HPDE6-E6E7 (cell line): ENCODE data around the gene COMMD9.

Source experiments
- DNase-seq: peaks from one replicate; pipeline ENCODE4 v3.0.0; 2011; ENCODE audit warnings: missing footprints; ENCODE audit errors: extremely low spot score

COMMD9 gene

DNA sequence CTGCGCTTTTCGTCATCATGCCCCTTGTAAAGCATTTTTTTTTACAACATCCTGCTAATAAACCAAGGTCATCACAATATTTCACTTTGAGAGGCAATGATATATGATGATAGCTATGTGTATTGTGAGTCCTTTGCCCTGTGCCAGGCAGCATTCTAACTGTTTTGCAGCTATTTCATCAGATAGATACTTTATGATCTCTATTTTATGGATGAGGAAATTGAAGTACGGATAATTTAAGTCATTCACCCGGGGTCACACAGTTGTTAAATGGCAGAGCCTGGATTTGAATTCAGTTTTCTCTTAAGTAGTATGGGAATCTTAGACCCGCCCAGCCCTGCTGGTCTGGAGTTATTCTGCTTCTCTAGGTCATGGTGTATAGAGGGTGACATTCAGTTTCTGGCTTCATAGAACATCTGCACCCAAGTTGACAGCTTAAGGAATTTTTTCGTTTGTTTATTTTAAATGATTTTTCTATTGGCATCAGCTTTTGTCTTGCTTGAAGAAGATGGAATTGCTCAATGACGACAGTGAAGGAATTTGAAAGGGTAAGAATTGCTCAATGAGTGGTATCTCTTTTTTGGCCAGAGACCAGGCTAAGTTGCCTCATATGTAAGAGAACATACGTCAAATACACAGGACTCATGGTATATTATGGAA lies 7.8 kb upstream of the COMMD9 start:
- no peak for DNase-seq

DNA sequence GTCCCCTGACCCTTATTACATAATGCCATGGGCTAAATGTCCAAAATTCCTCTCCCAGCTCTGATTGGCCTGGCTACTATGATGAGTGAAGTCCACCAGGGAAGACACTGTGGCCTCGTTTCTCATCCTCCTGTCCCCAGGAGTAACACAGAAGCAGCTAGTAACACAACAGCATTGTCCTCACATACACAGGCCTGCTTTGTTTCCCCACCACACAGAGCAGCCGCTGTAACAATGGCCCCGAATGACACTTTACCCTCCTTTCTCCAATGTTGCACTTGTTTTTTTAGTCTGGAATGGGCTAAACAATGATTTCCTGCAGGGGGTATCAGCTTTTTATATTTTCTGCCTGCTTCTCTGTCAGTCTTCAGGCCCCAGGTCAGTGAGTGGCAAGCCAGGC lies 6.7 kb upstream of the COMMD9 start, which contains the start of gene PRR5L:
TSS of gene PRR5L (plus strand) at position 363 of the 400 bp plus-strand sequence. CDS start 104,834 bp downstream, outside the sequence.
- no peak for DNase-seq

- peak; percentile 26 for DNase-seq
Observed at GRCh38 chr11:36292311-36292722, 3.1 kb upstream of the COMMD9 start.

DNA sequence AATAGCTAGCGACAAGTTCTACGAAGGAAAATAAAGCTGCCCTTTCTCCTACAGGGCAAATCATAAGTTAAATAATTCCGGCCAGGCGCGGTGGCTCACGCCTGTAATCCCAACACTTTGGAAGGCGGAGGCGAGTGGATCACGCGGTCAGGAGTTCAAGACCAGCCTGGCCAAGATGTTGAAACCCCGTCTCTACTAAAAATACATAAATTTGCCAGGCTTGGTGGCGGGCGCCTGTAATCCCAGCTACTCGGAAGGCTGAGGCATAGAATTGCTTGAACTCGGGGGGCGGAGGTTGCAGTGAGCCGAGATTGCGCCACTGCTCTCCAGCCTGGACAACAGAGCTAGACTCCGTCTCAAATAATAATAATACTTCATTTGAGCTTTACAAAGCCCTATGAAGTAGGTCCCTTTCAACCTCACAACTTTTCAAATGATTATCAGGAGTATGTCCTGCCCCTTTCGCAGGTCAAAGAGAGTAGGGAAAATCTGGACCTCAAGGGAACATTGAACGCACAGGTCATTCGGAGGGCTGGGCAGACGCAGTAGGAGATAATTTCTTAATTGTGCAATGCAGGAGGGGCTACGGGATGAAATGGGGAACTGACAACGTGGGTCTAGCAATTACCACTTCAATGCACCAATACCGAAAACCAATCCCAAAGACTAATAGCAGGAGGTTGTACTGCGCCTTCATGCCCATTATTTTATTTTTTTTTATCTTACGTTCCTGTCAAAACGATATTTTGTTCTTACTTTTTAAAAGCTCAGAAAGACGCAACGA lies 590 bp downstream of the COMMD9 start:
- no peak for DNase-seq

- no peak for DNase-seq
Observed at GRCh38 chr11:36282926-36283325, 6.3 kb downstream of the COMMD9 start.

- DNase-seq: no peak
Observed at GRCh38 chr11:36281850-36282249, 7.4 kb downstream of the COMMD9 start.

DNA sequence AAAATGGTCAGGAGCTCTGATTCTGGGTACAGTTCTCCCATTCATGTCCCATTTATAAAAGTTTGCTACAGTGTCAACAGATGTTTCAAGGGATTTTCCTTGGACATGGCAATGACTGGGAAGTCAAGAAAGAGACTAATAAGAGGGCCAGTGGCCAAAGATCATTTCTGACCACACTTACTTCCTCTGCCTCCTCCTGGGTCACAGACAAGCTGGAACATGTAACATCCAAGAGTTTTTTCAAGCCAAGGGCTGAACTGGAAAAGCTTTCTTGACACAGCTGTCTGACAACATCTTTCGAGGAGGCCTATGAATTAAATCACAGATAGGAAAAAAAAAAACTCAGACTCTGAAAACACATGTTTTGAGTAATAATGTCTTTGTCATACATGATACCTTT lies 8.7 kb downstream of the COMMD9 start:
- DNase-seq: no peak

DNA sequence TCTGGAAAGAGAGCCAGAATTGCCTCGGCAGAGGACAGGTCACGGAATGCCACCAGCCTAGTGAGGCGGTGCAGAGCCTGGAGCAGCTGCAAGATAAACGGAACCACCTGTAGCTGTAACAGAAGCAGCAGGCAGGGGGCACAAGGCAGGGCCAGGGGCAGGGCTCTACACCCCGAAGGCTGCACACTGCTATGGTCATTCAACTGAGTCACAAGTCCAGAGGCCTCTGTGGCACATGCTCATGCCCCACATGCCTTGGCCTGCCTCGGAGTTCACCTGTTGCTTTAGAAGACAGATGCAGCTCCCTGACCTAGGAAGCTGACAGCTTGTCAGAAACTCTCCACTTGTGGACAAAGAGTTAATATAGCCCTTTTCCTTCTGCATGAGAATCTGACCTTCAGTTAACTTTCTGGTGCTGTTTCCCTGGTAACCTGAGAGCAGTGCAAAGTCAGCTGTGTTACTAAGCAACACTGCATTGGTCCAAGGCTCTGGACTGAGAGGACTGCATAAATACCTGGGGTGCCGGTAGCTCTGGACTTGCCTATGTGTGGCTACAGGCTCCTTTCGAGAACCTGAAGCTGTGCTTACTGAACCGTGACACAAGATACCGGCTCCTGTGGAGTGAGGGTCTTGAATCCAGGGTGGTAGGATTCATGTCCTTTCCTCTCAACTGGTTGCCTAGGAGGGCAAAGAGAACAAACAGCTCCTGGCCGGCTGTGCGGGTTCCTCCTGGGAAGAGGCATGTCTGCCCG lies 10.5 kb downstream of the COMMD9 start:
- DNase-seq: no peak

GRCh38 chr11:36274414-36274813 lies 14.8 kb downstream of the COMMD9 start:
- no peak for DNase-seq

DNA sequence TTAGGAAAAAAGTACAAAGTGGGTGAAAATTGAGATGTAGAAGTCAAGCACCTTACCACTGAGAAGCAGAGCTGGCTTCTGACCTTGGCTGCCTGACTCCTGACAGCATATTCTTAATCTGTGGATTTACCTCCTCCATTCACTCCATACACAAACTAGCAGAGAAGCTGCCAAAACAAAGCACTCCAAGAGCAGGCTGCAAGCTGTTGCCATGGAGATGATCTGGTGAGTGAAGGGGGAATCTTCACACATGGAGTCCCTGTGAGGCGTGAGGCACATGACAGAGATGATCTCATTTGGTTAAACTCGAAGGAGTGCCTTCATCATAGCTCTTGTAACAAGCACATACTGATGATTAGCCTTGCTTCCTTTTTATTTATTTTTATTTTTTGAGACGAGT lies 16.1 kb downstream of the COMMD9 start:
- DNase-seq: no peak

DNA sequence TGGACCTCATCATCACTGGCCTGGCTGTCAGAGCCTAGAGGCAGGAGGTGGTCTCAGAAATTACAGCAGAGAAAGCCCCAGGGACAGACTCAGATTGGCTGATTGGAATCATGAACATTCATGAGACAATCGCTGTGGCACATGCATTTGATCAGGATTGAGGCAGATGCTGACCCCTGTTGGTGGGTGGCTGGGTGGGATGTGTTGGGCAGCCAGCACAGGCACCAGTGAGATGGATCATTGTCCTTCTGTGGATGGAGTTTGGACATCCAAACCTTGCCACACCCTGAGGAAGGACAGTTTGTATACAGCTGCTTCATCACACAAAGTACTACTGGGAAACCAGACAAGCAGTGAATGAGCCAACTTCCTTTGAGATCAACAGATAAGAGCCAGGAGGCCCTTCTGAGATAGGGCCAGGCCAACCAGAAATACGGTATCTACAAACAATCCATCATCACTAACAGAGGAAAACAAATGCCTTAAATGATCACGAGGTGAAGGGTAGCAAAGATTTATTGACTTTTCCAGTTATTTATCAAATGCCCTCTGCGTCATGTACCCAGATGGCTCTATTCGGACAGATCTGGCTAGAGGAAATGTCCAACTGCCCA lies 17.3 kb downstream of the COMMD9 start:
- no peak for DNase-seq

DNA sequence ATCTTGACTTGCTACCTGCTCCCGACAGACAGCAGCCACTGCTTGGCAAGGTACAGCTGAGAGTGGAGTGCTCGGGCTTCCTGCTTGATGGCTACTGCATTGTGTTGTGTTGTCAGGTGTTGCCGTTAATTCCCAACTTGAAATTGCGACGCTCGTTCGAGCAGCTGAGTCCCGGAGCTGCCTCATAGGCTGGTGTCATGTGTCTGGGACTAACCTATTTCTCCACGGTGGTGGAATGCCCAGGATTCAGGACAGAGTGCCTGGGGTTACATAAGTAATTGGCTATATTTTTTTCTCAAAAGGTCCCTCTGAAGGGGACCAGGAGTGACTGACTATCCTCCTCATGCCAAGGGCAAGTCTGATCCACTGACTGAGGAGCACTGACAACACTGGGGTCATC lies 18.5 kb downstream of the COMMD9 start:
- no peak for DNase-seq

- no peak for DNase-seq
Observed at GRCh38 chr11:36268337-36268985, 20.8 kb downstream of the COMMD9 start.

- no peak for DNase-seq
Observed at GRCh38 chr11:36266767-36267166, 22.5 kb downstream of the COMMD9 start.

DNA sequence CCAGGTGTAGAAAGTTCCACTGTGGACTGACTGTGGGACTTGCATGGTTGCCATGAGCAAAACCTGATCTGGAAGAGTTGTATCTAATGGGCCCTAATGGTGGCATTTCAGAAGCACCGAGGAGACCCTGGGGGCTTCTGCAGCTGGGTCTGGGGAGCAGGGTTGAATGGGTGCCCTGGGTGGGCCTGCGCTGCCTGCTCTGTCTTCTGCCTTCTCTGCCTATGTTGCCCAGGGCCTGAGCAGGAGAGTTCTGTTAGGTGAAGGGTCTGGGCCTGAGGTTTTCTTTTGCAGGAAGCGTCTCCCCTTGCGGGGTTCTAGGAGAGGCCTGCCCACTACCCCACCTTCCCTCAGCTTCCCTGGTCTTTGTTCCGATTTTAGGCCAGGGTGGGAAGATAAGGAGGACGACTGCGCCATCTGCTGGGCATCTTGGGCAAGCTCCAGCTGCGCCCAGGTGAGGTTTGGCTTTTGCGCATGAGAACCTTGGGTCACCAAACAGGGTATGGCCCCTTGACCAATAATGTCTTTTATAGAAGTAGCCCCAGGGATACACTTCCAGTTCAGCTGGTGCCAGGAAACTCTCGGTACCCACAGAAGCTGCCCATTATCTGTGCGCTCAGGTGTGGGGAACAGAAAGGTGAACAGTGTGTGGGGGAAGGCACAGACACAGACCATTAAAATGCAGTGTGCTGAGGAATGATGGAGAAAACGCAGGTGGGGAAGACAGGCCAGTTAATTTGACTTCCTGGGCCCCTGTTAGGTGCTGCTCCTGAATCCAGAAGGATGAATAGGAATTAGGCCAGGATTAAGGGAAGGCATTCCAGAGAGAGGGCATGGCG lies 23.2 kb downstream of the COMMD9 start:
- DNase-seq: peak; percentile 47

DNA sequence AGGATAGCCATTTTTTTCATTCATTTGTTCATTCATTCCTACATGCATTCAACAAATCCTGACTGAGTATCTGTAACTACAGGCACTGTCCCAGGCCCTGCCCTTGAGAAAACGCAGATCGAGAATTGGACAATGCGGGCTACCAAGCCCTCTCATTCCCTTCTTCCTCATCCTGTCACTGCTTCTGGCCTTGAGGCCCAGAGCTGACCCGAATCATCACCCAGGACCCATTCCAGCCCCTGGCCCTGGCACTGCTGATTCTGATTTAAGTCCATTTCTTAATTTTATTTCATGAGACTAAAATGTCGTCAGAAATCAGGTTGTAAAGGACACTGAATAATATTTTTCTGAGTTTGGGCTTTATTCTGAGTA lies 24.3 kb downstream of the COMMD9 start:
- no peak for DNase-seq

GRCh38 chr11:36264011-36264972 lies 24.9 kb downstream of the COMMD9 start:
- no peak for DNase-seq

- no peak for DNase-seq
Observed at GRCh38 chr11:36261094-36261493, 28.1 kb downstream of the COMMD9 start.

DNA sequence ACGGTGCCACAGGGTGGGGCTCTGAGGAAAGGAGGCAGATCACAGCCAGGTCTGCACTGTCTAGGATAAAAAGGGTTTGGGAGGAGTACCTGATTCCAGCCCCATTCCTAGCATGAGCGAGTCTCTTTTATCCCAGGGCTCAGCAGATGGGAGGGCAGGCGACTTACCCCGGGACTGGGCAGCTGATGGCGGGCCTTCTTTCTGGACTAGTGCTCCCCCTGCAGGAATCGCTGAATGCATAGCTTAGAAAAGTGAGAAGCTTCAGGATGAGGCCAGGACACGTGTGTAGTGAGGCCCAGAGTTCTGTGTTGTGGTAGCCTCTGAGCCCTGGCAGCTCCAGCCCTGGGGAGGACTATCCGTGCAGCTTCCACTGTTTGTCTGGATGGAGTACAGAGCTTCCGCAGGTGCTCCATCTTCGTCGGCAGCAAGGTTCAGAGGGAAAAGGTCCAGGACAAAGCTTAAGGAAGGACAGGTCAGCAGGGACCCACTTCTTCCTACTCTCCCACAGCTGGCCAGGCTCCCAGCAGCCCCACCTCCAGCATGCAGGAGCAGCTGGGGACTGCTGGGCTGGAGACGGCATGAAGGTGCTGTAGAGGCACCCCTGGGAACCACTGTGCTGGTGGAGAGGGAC lies 30.4 kb downstream of the COMMD9 start:
- DNase-seq: peak; percentile 50
